Aorta (tissue), 5 donors: ENCODE data around the gene SRP68. TPM values are rescaled to one million over a fixed set of nuclear protein-coding genes. Genes with fewer than 3 reads are reported as not detected.
A peak's percentile ranks its signal among the peaks of the same experiment; 100 is the strongest.
"Not testable (repeated sequence)": the region's sequence is repeated elsewhere in the genome, so short reads cannot be mapped to it uniquely, and the experiment has no call there.

Source experiments
- ATAC-seq: fragments of 200-7000 bp; cut with Tn5 transposase; one replicate; pipeline ENCODE4 v1.9.1; 2022; ENCODE audit warnings: moderate library complexity; ENCODE audit not compliant: low FRiP score
- DNase-seq, 2 donors: peaks; one replicate each; pipeline ENCODE4 v3.0.0-alpha.2; 2020
- H3K27ac ChIP-seq, 2 donors: one replicate each; pipeline ENCODE4 v1.5.1; 2013; ENCODE audit warnings: low read length in 2 of 2, mild to moderate bottlenecking in 2 of 2, moderate library complexity in 2 of 2, control low read depth in 1 of 2, inconsistent platforms in 1 of 2, low read depth in 1 of 2
- H3K27me3 ChIP-seq, 2 donors: one replicate each; pipeline ENCODE4 v1.6.1; 2013; ENCODE audit warnings: control low read depth in 1 of 2, low read length in 1 of 2, mild to moderate bottlenecking in 1 of 2, moderate library complexity in 1 of 2; ENCODE audit not compliant: insufficient read depth in 2 of 2, control insufficient read depth in 1 of 2
- H3K36me3 ChIP-seq, 2 donors: one replicate each; pipeline ENCODE4 v1.6.1; 2013; ENCODE audit warnings: control low read depth in 1 of 2, low read length in 1 of 2, mild to moderate bottlenecking in 1 of 2; ENCODE audit not compliant: insufficient read depth in 2 of 2, control insufficient read depth in 1 of 2
- H3K4me1 ChIP-seq, 2 donors: one replicate each; pipeline ENCODE4 v1.6.1; 2013; ENCODE audit warnings: low read length in 2 of 2, control low read depth in 1 of 2, mild to moderate bottlenecking in 1 of 2, moderate library complexity in 1 of 2; ENCODE audit not compliant: insufficient read depth in 2 of 2, control insufficient read depth in 1 of 2
- H3K4me3 ChIP-seq, 2 donors: one replicate each; pipeline ENCODE4 v1.5.1; 2013; ENCODE audit warnings: low read length in 2 of 2, control low read depth in 1 of 2, mild to moderate bottlenecking in 1 of 2
- H3K9me3 ChIP-seq: one replicate; pipeline ENCODE4 v1.6.1; 2013; ENCODE audit warnings: mild to moderate bottlenecking, low read length; ENCODE audit not compliant: control insufficient read depth
- WGBS, 2 donors: extraction: QIAGEN DNeasy Blood & Tissue Kit; methylation state at CpG; one replicate each; pipeline ENCODE4 v1.1.7; 2013; 5-methylcytosine and 5-hydroxymethylcytosine counted together
- intact Hi-C, 2 donors: fragments of 100-400 bp; cut with DNase I; formaldehyde crosslinking; loops; one replicate each; pipeline versions ENCODE4 v1.14.2 to v1.15.0; 2022
- polyA plus RNA-seq, 2 donors: library from polyadenylated mRNA; stranded (reverse); fragments of 200-250 nt; gene quantifications; one replicate each; pipeline ENCODE4 v1.2.3, GENCODE V29; 2013
- total RNA-seq, 2 donors: library from RNA; stranded (reverse); fragmentation: NEBNext Ultra II Directional; extraction: Animal tissue kit (Norgen Biotek cat#: 25700); gene quantifications; one replicate each; pipeline ENCODE4 v1.2.1, GENCODE V29; 2021
- donor health status: healthy with polysubstance abuse.
- donor health status: Bipolar disorder and iron deficiency.
- donor health status: DM: no; HTN: no; CAD: no.
- donor health status: DM: no; HTN: no; CAD: no.
- donor health status: DM: yes; HTN: yes; CAD: no.

Gene SRP68
- total and polyA plus RNA-seq, 4 donors = 35.1 to 60.9 (median 49.7) TPM

- H3K4me1 ChIP-seq = no peaks in the 10 kb centered on the region
- H3K27ac ChIP-seq = no peak overlapping the region
- peaks cover 11 to 15% of the 10 kb centered on the region in 2 donors for H3K36me3 ChIP-seq
- intact Hi-C loops = no loop called here
- WGBS, 2 donors = 66 to 70% methylated on average over 6 of the region's 6 CpGs
- no peak overlapping the region for H3K4me3 ChIP-seq
- DNase-seq = peak in 1 of 2 donors; percentile 0
- H3K27me3 ChIP-seq = no peaks in the 10 kb centered on the region
- no peak for ATAC-seq
- no peaks in the 10 kb centered on the region for H3K9me3 ChIP-seq
Measured at GRCh38 chr17:76051561-76051960, 20.8 kb downstream of the SRP68 start.

GRCh38 chr17:76050538-76051467 lies 21.5 kb downstream of the SRP68 start:
- Histone ChIP-seq H3K9me3 (no peaks in the 10 kb centered on the region), H3K27ac (no peak overlapping the region), H3K4me3 (no peak overlapping the region), H3K4me1 (no peaks in the 10 kb centered on the region), H3K36me3 (peaks cover 11 to 15% of the 10 kb centered on the region in 2 donors), H3K27me3 (no peaks in the 10 kb centered on the region)
- DNase-seq (peak in 1 of 2 donors; percentile 25), ATAC-seq (no peak)
- 90 to 91% methylated on average over 11 of the region's 11 CpGs for WGBS, 2 donors
- intact Hi-C loops = no loop called here

- no peaks in the 10 kb centered on the region for H3K27me3 ChIP-seq
- H3K4me1 ChIP-seq = no peaks in the 10 kb centered on the region
- H3K27ac ChIP-seq = no peak overlapping the region
- ATAC-seq (no peak), DNase-seq (peak in 1 of 2 donors; percentile 73)
- peaks cover 12 to 15% of the 10 kb centered on the region in 2 donors for H3K36me3 ChIP-seq
- intact Hi-C loops = no loop called here
- WGBS, 2 donors = 90 to 91% methylated on average over 15 of the region's 15 CpGs
- no peaks in the 10 kb centered on the region for H3K9me3 ChIP-seq
- no peak overlapping the region for H3K4me3 ChIP-seq
Measured at GRCh38 chr17:76049836-76050537, 22.3 kb downstream of the SRP68 start.

GRCh38 chr17:76049239-76049638 lies 23.1 kb downstream of the SRP68 start:
- Histone ChIP-seq H3K9me3 (no peaks in the 10 kb centered on the region), H3K36me3 (peaks cover 14 to 19% of the 10 kb centered on the region in 2 donors), H3K4me3 (no peak overlapping the region), H3K27me3 (no peaks in the 10 kb centered on the region), H3K27ac (no peak overlapping the region), H3K4me1 (no peaks in the 10 kb centered on the region)
- 84 to 88% methylated on average over 3 of the region's 3 CpGs for WGBS, 2 donors
- DNase-seq (no peak), ATAC-seq (no peak)
- intact Hi-C loops = no loop called here

GRCh38 chr17:76048711-76049110 lies 23.6 kb downstream of the SRP68 start:
- intact Hi-C loops = no loop called here
- 84 to 86% methylated on average over 9 of the region's 9 CpGs for WGBS, 2 donors
- ATAC-seq (no peak), DNase-seq (no peak)
- Histone ChIP-seq H3K4me1 (no peaks in the 10 kb centered on the region), H3K27ac (no peak overlapping the region), H3K36me3 (peaks cover 16 to 20% of the 10 kb centered on the region in 2 donors), H3K9me3 (no peaks in the 10 kb centered on the region), H3K4me3 (no peak overlapping the region), H3K27me3 (no peaks in the 10 kb centered on the region)

GRCh38 chr17:76048025-76048605 lies 24.2 kb downstream of the SRP68 start:
- Histone ChIP-seq H3K27me3 (no peaks in the 10 kb centered on the region), H3K4me1 (no peaks in the 10 kb centered on the region), H3K9me3 (no peaks in the 10 kb centered on the region), H3K36me3 (peaks cover 18 to 24% of the 10 kb centered on the region in 2 donors), H3K27ac (no peak overlapping the region), H3K4me3 (no peak overlapping the region)
- WGBS, 2 donors = 80 to 83% methylated on average over 9 of the region's 9 CpGs
- DNase-seq = peak in 1 of 2 donors; percentile 3
- no peak for ATAC-seq
- intact Hi-C loops = no loop called here

GRCh38 chr17:76046064-76046463 lies 26.3 kb downstream of the SRP68 start:
- no peaks in the 10 kb centered on the region for H3K27me3 ChIP-seq
- no peak overlapping the region for H3K27ac ChIP-seq
- H3K4me1 ChIP-seq = no peaks in the 10 kb centered on the region
- peaks cover 24% of the 10 kb centered on the region in 2 donors for H3K36me3 ChIP-seq
- no peak overlapping the region for H3K4me3 ChIP-seq
- ATAC-seq (no peak), DNase-seq (no peak)
- H3K9me3 ChIP-seq = no peaks in the 10 kb centered on the region
- WGBS, 2 donors = 80 to 86% methylated on average over 8 of the region's 8 CpGs
- intact Hi-C loops = no loop called here

GRCh38 chr17:76044475-76045007 lies 27.8 kb downstream of the SRP68 start:
- H3K27ac ChIP-seq, H3K27me3 ChIP-seq, H3K9me3 ChIP-seq, DNase-seq, intact Hi-C loops, ATAC-seq, H3K4me1 ChIP-seq, H3K4me3 ChIP-seq: not testable (repeated sequence)
- 71% methylated on average over 11 of the region's 11 CpGs for WGBS, 2 donors
- peaks cover 19 to 31% of the 10 kb centered on the region in 2 donors for H3K36me3 ChIP-seq
